HepG2 (cell line): Measurements from ENCODE around the gene TLCD3B. TPM values are rescaled to one million over a fixed set of nuclear protein-coding genes. Genes with fewer than 3 reads are reported as not detected.
A peak's percentile ranks its signal among the peaks of the same experiment; 100 is the strongest.

Experiments used
- CENPT ChIP-seq: sonication (generic); formaldehyde crosslinking; IDR thresholded peaks from 2 replicates; pipeline ENCODE4 v1.8.0; 2022; ENCODE audit warnings: low read depth, mild to moderate bottlenecking, moderate library complexity, missing genetic modification reagents
- HMG20A ChIP-seq: IDR thresholded peaks from 2 replicates; pipeline ENCODE4 v1.6.1; 2016; ENCODE audit warnings: borderline replicate concordance
- IKZF1 ChIP-seq: fragments of 450-650 bp; IDR thresholded peaks from 2 replicates; pipeline ENCODE4 v1.7.1; 2016
- NCOA1 ChIP-seq: sonication (generic); formaldehyde crosslinking; IDR thresholded peaks from 2 replicates; pipeline ENCODE4 v1.9.0; 2021; ENCODE audit warnings: missing genetic modification reagents
- RBAK ChIP-seq: sonication (generic); formaldehyde crosslinking; IDR thresholded peaks from 2 replicates; pipeline ENCODE4 v1.5.1; 2020; ENCODE audit warnings: mild to moderate bottlenecking, missing genetic modification reagents
- SIN3A ChIP-seq: IDR thresholded peaks from 2 replicates; pipeline ENCODE4 v1.6.1; 2011; ENCODE audit warnings: low read depth, mild to moderate bottlenecking, control low read depth, low read length, borderline replicate concordance
- TBX2 ChIP-seq: sonication (generic); formaldehyde crosslinking; IDR thresholded peaks from 2 replicates; pipeline ENCODE4 v1.5.0; 2020; ENCODE audit warnings: missing genetic modification reagents, mild to moderate bottlenecking, borderline replicate concordance
- U2AF1 ChIP-seq: fragments of 200-400 bp; formaldehyde crosslinking; optimal IDR thresholded peaks from 2 replicates; pipeline ENCODE3; 2017; ENCODE audit warnings: mild to moderate bottlenecking, low read depth, low read length
- XRCC5 ChIP-seq: fragments of 200-400 bp; formaldehyde crosslinking; optimal IDR thresholded peaks from 2 replicates; pipeline ENCODE3; 2017; ENCODE audit warnings: mild to moderate bottlenecking, low read length
- ZBTB21 ChIP-seq: sonication (generic); formaldehyde crosslinking; IDR thresholded peaks from 2 replicates; pipeline ENCODE4 v1.4.0; 2020; ENCODE audit warnings: missing genetic modification reagents
- ZC3H13 ChIP-seq: sonication (generic); formaldehyde crosslinking; IDR thresholded peaks from 2 replicates; pipeline ENCODE4 v1.8.1; 2023; ENCODE audit warnings: mild to moderate bottlenecking, missing genetic modification reagents, moderate library complexity
- ZC3H4 ChIP-seq: sonication (generic); formaldehyde crosslinking; IDR thresholded peaks from 2 replicates; pipeline ENCODE4 v1.4.0; 2020; ENCODE audit warnings: missing genetic modification reagents, borderline replicate concordance
- ZNF205 ChIP-seq: IDR thresholded peaks from 2 replicates; pipeline ENCODE4 v1.6.1; 2018; ENCODE audit warnings: missing biosample characterization, missing genetic modification reagents
- ZNF235 ChIP-seq: sonication (generic); formaldehyde crosslinking; IDR thresholded peaks from 2 replicates; pipeline ENCODE4 v1.8.1; 2023; ENCODE audit warnings: mild to moderate bottlenecking, missing genetic modification reagents, borderline replicate concordance
- ZNF468 ChIP-seq: sonication (generic); formaldehyde crosslinking; IDR thresholded peaks from 2 replicates; pipeline ENCODE4 v1.8.0; 2022; ENCODE audit warnings: mild to moderate bottlenecking, moderate library complexity, missing genetic modification reagents
- ZNF644 ChIP-seq: IDR thresholded peaks from 2 replicates; pipeline ENCODE4 v1.6.1; 2016; ENCODE audit warnings: low read depth
- ZNF75D ChIP-seq: sonication (generic); formaldehyde crosslinking; IDR thresholded peaks from 2 replicates; pipeline ENCODE4 v1.8.1; 2023; ENCODE audit warnings: missing genetic modification reagents, mild to moderate bottlenecking, borderline replicate concordance
- ZNF761 ChIP-seq: sonication (generic); formaldehyde crosslinking; conservative IDR thresholded peaks from 2 replicates; pipeline ENCODE4 v1.4.0; 2020; ENCODE audit warnings: mild to moderate bottlenecking, missing genetic modification reagents
- ZNF841 ChIP-seq: sonication (generic); formaldehyde crosslinking; IDR thresholded peaks from 2 replicates; pipeline ENCODE4 v1.8.1; 2023; ENCODE audit warnings: missing genetic modification reagents, borderline replicate concordance
- polyA plus RNA-seq, 8 experiments: library from polyadenylated mRNA; depleted of rRNA in 3 of 8; stranded (reverse) in 7 of 8; unstranded in 1 of 8; fragments of >200 nt; fragmentation: Illumina TruSeq in 4 of 8; extraction: Trizol in 4 of 8; gene quantifications; 2 replicates each; pipeline versions ENCODE4 v1.2.1 to v1.2.3, GENCODE V29; 2011 to 2016; ENCODE audit warnings: low read depth in 4 of 8, missing spikeins in 1 of 8, mixed read lengths in 1 of 8; ENCODE audit not compliant: insufficient read depth in 1 of 8
- total RNA-seq, 5 experiments: library from RNA; depleted of rRNA; stranded (reverse); fragments of >200 nt; fragmentation: Illumina TruSeq; extraction: Trizol; gene quantifications; 2 replicates each; pipeline ENCODE4 v1.2.3, GENCODE V29; 2016; ENCODE audit warnings: low read depth in 1 of 5
- TF ChIP-seq, protein P1 (sequence below): sonication (generic); formaldehyde crosslinking; conservative IDR thresholded peaks from 2 replicates; pipeline ENCODE4 v1.4.0; 2020; ENCODE audit warnings: mild to moderate bottlenecking, missing genetic modification reagents, moderate library complexity
- TF ChIP-seq, protein P2 (sequence below): sonication (generic); formaldehyde crosslinking; conservative IDR thresholded peaks from 2 replicates; pipeline ENCODE4 v1.8.1; 2023; ENCODE audit warnings: missing genetic modification reagents
- TF ChIP-seq, protein P3 (sequence below): sonication (generic); formaldehyde crosslinking; IDR thresholded peaks from 2 replicates; pipeline ENCODE4 v1.4.0; 2020; ENCODE audit warnings: missing genetic modification reagents
- TF ChIP-seq, protein P4 (sequence below): sonication (generic); formaldehyde crosslinking; IDR thresholded peaks from 2 replicates; pipeline ENCODE4 v1.5.1; 2020; ENCODE audit warnings: missing genetic modification reagents, mild to moderate bottlenecking, borderline replicate concordance

TLCD3B gene
- total and polyA plus RNA-seq, 2 of the 13 experiments (the other 11 are each of a cell fraction or from before 2014, with no cell fraction given): not detected

DNA sequence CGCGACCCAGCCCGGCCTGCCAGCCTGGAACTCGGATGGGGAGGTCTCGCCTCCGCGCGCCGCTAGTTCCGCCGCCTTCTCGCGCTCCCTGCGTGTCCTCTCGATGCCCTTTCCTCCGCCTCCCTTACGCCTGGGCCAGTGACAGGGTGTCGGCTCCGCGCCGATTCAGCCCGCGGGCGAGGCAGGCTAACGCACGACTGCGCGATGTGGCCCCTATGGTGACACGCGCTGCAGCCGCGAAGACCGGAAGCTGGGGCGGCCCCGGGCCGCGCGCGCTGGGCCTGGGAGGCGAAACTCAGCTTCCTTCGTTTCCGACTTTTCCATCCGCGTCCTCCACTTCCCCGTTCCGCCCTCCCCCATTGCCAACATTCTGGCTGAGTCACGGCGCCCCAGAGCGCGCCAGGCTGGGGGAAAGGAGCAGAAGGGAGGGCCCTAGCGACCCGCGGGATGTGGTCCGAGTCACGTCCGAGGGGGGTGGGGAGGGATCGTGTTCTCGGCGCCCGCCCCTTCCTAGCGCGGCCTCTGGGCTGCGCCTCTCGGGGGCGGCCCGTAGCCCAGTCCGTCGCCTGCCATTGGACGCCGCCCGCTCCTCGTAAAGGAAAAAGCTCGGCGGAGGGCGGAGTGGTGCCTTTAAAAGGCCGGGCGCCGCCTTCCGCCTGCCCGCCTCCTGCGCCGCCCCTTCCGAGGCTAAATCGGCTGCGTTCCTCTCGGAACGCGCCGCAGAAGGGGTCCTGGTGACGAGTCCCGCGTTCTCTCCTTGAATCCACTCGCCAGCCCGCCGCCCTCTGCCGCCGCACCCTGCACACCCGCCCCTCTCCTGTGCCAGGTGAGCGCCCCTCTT, 34.3 kb upstream of the TLCD3B start, which contains the start of gene ALDOA (continued):
- no peak for TF ChIP-seq ZNF841
- peak; percentile 89 for TF ChIP-seq ZNF205
- TF ChIP-seq HMG20A (CRISPR knock-in tag): peak; percentile 27; the same call in 1 of the 2 replicates
- TF ChIP-seq TBX2 (CRISPR knock-in tag): peak; percentile 96
- TF ChIP-seq ZNF761 (CRISPR knock-in tag): peak; percentile 70; the same call in 1 of the 2 replicates
- TF ChIP-seq, protein P1, sequence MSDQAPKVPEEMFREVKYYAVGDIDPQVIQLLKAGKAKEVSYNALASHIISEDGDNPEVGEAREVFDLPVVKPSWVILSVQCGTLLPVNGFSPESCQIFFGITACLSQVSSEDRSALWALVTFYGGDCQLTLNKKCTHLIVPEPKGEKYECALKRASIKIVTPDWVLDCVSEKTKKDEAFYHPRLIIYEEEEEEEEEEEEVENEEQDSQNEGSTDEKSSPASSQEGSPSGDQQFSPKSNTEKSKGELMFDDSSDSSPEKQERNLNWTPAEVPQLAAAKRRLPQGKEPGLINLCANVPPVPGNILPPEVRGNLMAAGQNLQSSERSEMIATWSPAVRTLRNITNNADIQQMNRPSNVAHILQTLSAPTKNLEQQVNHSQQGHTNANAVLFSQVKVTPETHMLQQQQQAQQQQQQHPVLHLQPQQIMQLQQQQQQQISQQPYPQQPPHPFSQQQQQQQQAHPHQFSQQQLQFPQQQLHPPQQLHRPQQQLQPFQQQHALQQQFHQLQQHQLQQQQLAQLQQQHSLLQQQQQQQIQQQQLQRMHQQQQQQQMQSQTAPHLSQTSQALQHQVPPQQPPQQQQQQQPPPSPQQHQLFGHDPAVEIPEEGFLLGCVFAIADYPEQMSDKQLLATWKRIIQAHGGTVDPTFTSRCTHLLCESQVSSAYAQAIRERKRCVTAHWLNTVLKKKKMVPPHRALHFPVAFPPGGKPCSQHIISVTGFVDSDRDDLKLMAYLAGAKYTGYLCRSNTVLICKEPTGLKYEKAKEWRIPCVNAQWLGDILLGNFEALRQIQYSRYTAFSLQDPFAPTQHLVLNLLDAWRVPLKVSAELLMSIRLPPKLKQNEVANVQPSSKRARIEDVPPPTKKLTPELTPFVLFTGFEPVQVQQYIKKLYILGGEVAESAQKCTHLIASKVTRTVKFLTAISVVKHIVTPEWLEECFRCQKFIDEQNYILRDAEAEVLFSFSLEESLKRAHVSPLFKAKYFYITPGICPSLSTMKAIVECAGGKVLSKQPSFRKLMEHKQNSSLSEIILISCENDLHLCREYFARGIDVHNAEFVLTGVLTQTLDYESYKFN (CRISPR knock-in tag): peak; percentile 93
- TF ChIP-seq, protein P2, sequence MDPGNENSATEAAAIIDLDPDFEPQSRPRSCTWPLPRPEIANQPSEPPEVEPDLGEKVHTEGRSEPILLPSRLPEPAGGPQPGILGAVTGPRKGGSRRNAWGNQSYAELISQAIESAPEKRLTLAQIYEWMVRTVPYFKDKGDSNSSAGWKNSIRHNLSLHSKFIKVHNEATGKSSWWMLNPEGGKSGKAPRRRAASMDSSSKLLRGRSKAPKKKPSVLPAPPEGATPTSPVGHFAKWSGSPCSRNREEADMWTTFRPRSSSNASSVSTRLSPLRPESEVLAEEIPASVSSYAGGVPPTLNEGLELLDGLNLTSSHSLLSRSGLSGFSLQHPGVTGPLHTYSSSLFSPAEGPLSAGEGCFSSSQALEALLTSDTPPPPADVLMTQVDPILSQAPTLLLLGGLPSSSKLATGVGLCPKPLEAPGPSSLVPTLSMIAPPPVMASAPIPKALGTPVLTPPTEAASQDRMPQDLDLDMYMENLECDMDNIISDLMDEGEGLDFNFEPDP (CRISPR knock-in tag): no peak
- TF ChIP-seq CENPT (CRISPR knock-in tag): peak; percentile 98
- no peak for TF ChIP-seq IKZF1
- TF ChIP-seq ZBTB21: no peak; the same call in 1 of the 2 replicates
- TF ChIP-seq, protein P3, sequence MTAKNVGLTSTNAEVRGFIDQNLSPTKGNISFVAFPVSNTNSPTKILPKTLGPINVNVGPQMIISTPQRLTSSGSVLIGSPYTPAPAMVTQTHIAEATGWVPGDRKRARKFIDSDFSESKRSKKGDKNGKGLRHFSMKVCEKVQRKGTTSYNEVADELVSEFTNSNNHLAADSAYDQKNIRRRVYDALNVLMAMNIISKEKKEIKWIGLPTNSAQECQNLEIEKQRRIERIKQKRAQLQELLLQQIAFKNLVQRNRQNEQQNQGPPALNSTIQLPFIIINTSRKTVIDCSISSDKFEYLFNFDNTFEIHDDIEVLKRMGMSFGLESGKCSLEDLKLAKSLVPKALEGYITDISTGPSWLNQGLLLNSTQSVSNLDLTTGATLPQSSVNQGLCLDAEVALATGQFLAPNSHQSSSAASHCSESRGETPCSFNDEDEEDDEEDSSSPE (CRISPR knock-in tag): peak; percentile 97
- peak; percentile 99 for TF ChIP-seq ZNF468 (CRISPR knock-in tag)
- 0 out of 2 replicates have a peak, but pooled peaks have one; percentile 6 for TF ChIP-seq ZNF644 (CRISPR knock-in tag)
- TF ChIP-seq ZNF235: peak; percentile 87
- peak; percentile 27 for TF ChIP-seq U2AF1
- TF ChIP-seq RBAK (CRISPR knock-in tag): no peak
- peak; percentile 91 for TF ChIP-seq XRCC5
- TF ChIP-seq ZNF75D (CRISPR knock-in tag): no peak
- peak; percentile 100 for TF ChIP-seq NCOA1 (CRISPR knock-in tag)
- peak; percentile 94 for TF ChIP-seq SIN3A
- TF ChIP-seq, protein P4, sequence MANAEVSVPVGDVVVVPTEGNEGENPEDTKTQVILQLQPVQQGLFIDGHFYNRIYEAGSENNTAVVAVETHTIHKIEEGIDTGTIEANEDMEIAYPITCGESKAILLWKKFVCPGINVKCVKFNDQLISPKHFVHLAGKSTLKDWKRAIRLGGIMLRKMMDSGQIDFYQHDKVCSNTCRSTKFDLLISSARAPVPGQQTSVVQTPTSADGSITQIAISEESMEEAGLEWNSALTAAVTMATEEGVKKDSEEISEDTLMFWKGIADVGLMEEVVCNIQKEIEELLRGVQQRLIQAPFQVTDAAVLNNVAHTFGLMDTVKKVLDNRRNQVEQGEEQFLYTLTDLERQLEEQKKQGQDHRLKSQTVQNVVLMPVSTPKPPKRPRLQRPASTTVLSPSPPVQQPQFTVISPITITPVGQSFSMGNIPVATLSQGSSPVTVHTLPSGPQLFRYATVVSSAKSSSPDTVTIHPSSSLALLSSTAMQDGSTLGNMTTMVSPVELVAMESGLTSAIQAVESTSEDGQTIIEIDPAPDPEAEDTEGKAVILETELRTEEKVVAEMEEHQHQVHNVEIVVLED (CRISPR knock-in tag): peak; percentile 89
- peak; percentile 84 for TF ChIP-seq ZC3H4 (CRISPR knock-in tag)
- TF ChIP-seq ZC3H13 (CRISPR knock-in tag): no peak; the same call in 1 of the 2 replicates
